PC-9 (cell line): ENCODE data around the gene DMRTA2. TPM values are rescaled to one million over a fixed set of nuclear protein-coding genes. Genes with fewer than 3 reads are reported as not detected.

ENCODE experiments used
- BruUV-seq: library from RNA; stranded (reverse); fragments of 400-500 nt; replicated peaks from 2 replicates; lab custom pipeline; 2021; lab: Mats Ljungman, UMichigan
- CTCF ChIA-PET: fragments of 300-600 bp; sonication (Branson Sonifier 250); formaldehyde crosslinking; loops from one replicate; lab custom pipeline; 2022; ENCODE audit warnings: antibody characterized with exemption; lab: Charles Lee
- POLR2A ChIA-PET: fragments of 300-600 bp; sonication (Branson Sonifier 250); formaldehyde crosslinking; loops from one replicate; lab custom pipeline; 2022; ENCODE audit warnings: antibody characterized with exemption; ENCODE audit not compliant: unreplicated experiment; lab: Charles Lee
- DNase-seq, 2 experiments: peaks; one replicate each; pipeline versions ENCODE4 v3.0.0 to v3.0.0-alpha.2; 2015 to 2022; ENCODE audit warnings: mixed read lengths in 1 of 2
- H2AFZ ChIP-seq: fragments of 200-600 bp; sonication (generic); 2 replicates; pipeline ENCODE4 v1.8.1; 2017; ENCODE audit warnings: antibody characterized with exemption
- H3F3A ChIP-seq: fragments of 200-600 bp; sonication (generic); 2 replicates; pipeline ENCODE4 v1.8.1; 2017; ENCODE audit warnings: antibody characterized with exemption, mild to moderate bottlenecking, low read depth; ENCODE audit not compliant: insufficient read depth
- H3K27ac ChIP-seq: fragments of 200-600 bp; sonication (generic); 2 replicates; pipeline ENCODE4 v1.6.1; 2016; ENCODE audit warnings: mixed run types
- H3K27me3 ChIP-seq: fragments of 200-600 bp; sonication (generic); 2 replicates; pipeline ENCODE4 v1.6.1; 2016; ENCODE audit warnings: low read depth, mixed run types; ENCODE audit not compliant: insufficient read depth
- H3K36me3 ChIP-seq: fragments of 200-600 bp; sonication (generic); 2 replicates; pipeline ENCODE4 v1.6.1; 2016; ENCODE audit warnings: low read depth, mixed run types
- H3K4me1 ChIP-seq: fragments of 200-600 bp; sonication (generic); replicated peaks from 2 replicates; pipeline ENCODE4 v1.6.1; 2016; ENCODE audit warnings: mixed run types; ENCODE audit not compliant: insufficient read depth
- H3K4me2 ChIP-seq: fragments of 200-600 bp; sonication (generic); 2 replicates; pipeline ENCODE4 v1.6.1; 2017; ENCODE audit warnings: mixed run types
- H3K4me3 ChIP-seq: fragments of 200-600 bp; sonication (generic); 2 replicates; pipeline ENCODE4 v1.6.1; 2016; ENCODE audit warnings: mixed run types
- H3K79me2 ChIP-seq: fragments of 200-600 bp; sonication (generic); 2 replicates; pipeline ENCODE4 v1.6.1; 2017; ENCODE audit warnings: low read depth, mixed run types
- H3K9me2 ChIP-seq: fragments of 200-600 bp; sonication (generic); 2 replicates; pipeline ENCODE4 v1.8.1; 2017; ENCODE audit warnings: mild to moderate bottlenecking; ENCODE audit not compliant: insufficient read depth
- H3K9me3 ChIP-seq: fragments of 200-600 bp; sonication (generic); 2 replicates; pipeline ENCODE4 v1.8.1; 2016; ENCODE audit warnings: low read depth; ENCODE audit not compliant: insufficient read depth
- H4K20me1 ChIP-seq: fragments of 200-600 bp; sonication (generic); 2 replicates; pipeline ENCODE4 v1.8.1; 2017; ENCODE audit not compliant: insufficient read depth
- EZH2 ChIP-seq: fragments of 200-600 bp; sonication (generic); IDR thresholded peaks from 2 replicates; pipeline ENCODE4 v1.8.0; 2017; ENCODE audit warnings: antibody characterized with exemption, low read depth
- intact Hi-C: fragments of 100-400 bp; cut with micrococcal nuclease; formaldehyde crosslinking; loops from one replicate; pipeline ENCODE4 v1.10.0; 2022; ENCODE audit not compliant: unreplicated experiment
- total RNA-seq: library from RNA; stranded (reverse); gene quantifications from 2 replicates; pipeline ENCODE4 v1.2.3, GENCODE V29; 2021
- TF ChIP-seq, protein P1 (sequence below): fragments of 200-600 bp; sonication (generic); conservative IDR thresholded peaks from 2 replicates; pipeline ENCODE4 v1.6.1; 2017; ENCODE audit warnings: mixed run types, antibody characterized with exemption, mild to moderate bottlenecking, moderate library complexity

Gene DMRTA2
- total RNA-seq, 1 experiment from 2014 or later: not detected

DNA sequence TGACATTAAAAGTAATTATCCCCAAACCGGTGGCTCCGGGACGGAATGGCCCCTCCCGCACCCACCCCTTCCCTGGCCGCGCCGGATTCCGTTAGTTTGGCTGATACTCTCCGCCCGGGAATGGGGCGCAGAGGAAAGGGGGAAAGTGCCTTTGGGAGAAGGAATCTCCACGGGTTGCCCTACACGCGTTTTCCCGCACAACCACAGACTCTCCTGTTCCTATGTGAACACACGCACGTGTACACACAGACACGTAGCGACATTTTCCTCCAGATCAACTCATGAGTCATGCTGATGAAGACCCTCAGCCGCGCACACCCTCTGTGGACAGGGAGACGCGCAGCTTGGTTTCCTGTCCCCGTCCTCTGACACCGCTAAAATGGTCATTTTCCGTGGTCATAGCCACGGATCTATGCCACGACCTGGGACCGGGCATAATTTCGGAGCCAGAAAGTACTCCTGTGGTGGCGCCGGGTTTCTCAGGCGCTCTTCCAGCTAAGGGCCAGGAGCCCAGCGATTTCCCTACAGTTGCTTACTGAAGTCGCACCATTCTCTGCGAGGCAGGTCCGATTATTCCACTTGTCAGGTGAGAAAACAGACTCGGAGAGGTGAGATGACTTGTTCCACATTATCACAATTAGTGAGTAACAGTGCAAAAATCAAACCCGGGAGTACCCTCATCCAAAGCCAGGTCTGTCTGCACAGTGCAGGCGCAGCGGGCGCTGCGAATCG, 4.0 kb upstream of the DMRTA2 start:
- H3F3A ChIP-seq: no peaks in the 10 kb centered on the region
- DNase-seq: no peak
- no peaks in the 10 kb centered on the region for H3K79me2 ChIP-seq
- TF ChIP-seq, protein P1, sequence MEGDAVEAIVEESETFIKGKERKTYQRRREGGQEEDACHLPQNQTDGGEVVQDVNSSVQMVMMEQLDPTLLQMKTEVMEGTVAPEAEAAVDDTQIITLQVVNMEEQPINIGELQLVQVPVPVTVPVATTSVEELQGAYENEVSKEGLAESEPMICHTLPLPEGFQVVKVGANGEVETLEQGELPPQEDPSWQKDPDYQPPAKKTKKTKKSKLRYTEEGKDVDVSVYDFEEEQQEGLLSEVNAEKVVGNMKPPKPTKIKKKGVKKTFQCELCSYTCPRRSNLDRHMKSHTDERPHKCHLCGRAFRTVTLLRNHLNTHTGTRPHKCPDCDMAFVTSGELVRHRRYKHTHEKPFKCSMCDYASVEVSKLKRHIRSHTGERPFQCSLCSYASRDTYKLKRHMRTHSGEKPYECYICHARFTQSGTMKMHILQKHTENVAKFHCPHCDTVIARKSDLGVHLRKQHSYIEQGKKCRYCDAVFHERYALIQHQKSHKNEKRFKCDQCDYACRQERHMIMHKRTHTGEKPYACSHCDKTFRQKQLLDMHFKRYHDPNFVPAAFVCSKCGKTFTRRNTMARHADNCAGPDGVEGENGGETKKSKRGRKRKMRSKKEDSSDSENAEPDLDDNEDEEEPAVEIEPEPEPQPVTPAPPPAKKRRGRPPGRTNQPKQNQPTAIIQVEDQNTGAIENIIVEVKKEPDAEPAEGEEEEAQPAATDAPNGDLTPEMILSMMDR: no peak
- TF ChIP-seq EZH2: no peak
- no peak overlapping the region for H3K27ac ChIP-seq
- H3K4me1 ChIP-seq: no peaks in the 10 kb centered on the region
- H4K20me1 ChIP-seq: no peaks in the 10 kb centered on the region
- H3K36me3 ChIP-seq: no peaks in the 10 kb centered on the region
- ChIA-PET CTCF (no interaction called here), POLR2A (no interaction called here)
- no peaks in the 10 kb centered on the region for H3K9me3 ChIP-seq
- no peak overlapping the region for H2AFZ ChIP-seq
- no peaks in the 10 kb centered on the region for H3K27me3 ChIP-seq
- no peak overlapping the region for H3K4me3 ChIP-seq
- intact Hi-C loops: no loop called here
- no peak overlapping the region for H3K4me2 ChIP-seq
- BruUV-seq: no TSS peak
- H3K9me2 ChIP-seq: no peaks in the 10 kb centered on the region

DNA sequence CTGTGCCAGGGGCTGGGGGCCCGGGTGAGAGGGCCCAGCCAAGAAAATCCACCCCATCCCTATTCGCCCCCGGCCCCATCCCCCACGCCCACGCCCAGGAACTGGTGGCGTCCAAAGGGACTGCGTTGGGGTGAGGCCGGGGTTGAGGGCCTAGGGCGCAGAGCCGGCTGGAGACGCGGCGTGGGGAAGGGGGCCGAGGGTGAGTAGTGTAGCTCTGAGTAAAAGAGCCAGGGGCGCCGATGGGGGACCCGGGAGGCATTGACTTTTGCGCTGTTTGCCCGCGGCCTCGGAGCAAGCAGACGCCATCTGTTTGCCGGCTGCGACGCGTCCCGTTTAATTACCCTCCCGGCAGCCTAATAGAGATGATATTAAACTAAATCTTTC, 3.5 kb upstream of the DMRTA2 start:
- H3K4me3 ChIP-seq: no peak overlapping the region

DNA sequence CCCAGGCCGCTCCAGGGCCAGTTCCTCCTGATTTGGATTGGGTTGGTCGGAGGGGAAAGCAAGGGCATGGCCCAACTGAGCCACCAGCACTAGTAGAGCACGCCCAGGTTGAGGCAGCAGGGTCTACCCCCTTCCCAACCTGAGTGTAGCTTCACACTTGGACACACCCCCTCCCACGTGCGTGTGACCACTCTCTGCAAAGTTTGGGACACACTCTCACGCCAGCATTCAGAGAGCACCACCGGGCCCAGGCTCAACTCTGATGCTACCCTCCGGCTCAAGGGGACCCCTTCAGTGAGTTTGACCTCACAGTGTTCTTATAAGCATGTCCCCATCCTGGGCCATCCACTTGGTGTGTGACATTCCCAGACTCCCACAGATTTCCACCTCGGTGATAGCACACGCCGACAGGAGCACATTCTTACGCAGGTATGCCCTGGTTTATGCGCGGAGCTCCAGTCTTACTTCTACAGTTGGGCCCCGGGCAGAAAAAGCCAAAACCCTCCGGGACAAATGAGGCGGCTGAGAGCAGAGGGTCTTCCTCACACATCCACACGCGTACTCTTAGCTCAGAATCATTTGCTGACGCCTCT, 3.0 kb upstream of the DMRTA2 start:
- Histone ChIP-seq H3K36me3 (no peaks in the 10 kb centered on the region), H3K4me2 (no peak overlapping the region), H2AFZ (no peak overlapping the region), H3K27ac (no peak overlapping the region), H3K79me2 (no peaks in the 10 kb centered on the region), H4K20me1 (no peaks in the 10 kb centered on the region), H3K9me3 (no peaks in the 10 kb centered on the region), H3K27me3 (no peaks in the 10 kb centered on the region), H3K4me3 (no peak overlapping the region), H3K4me1 (no peaks in the 10 kb centered on the region), H3F3A (no peaks in the 10 kb centered on the region; the same call in 1 of the 2 replicates), H3K9me2 (no peaks in the 10 kb centered on the region)
- ChIA-PET POLR2A (no interaction called here), CTCF (no interaction called here)
- no peak for DNase-seq
- BruUV-seq: no TSS peak
- intact Hi-C loops: no loop called here
- TF ChIP-seq, protein P1: no peak
- TF ChIP-seq EZH2: no peak

More for the DNA sequence above, 3.5 kb upstream of the DMRTA2 start:
- Histone ChIP-seq H3K36me3 (no peaks in the 10 kb centered on the region), H3K79me2 (no peaks in the 10 kb centered on the region), H2AFZ (no peak overlapping the region), H3K27ac (no peak overlapping the region), H3K4me2 (no peak overlapping the region), H3K9me3 (no peaks in the 10 kb centered on the region), H3K4me1 (no peaks in the 10 kb centered on the region), H4K20me1 (no peaks in the 10 kb centered on the region), H3K27me3 (no peaks in the 10 kb centered on the region), H3K9me2 (no peaks in the 10 kb centered on the region), H3F3A (no peaks in the 10 kb centered on the region; the same call in 1 of the 2 replicates)
- no peak for DNase-seq
- CTCF ChIA-PET: no interaction called here
- intact Hi-C loops: no loop called here
- no peak for TF ChIP-seq EZH2
- TF ChIP-seq, protein P1: no peak
- no TSS peak for BruUV-seq
- POLR2A ChIA-PET: no interaction called here
